HG03025 (cell line): Measurements from ENCODE around the gene LLPH.
"Not testable (repeated sequence)": the region's sequence is repeated elsewhere in the genome, so short reads cannot be mapped to it uniquely, and the experiment has no call there.

Source experiments
- ATAC-seq: cut with Tn5 transposase; IDR thresholded peaks from one replicate; pipeline ENCODE4 v1.9.1; 2021; ENCODE audit warnings: mild to moderate bottlenecking, moderate library complexity; ENCODE audit not compliant: unreplicated experiment, low FRiP score

The LLPH gene

DNA sequence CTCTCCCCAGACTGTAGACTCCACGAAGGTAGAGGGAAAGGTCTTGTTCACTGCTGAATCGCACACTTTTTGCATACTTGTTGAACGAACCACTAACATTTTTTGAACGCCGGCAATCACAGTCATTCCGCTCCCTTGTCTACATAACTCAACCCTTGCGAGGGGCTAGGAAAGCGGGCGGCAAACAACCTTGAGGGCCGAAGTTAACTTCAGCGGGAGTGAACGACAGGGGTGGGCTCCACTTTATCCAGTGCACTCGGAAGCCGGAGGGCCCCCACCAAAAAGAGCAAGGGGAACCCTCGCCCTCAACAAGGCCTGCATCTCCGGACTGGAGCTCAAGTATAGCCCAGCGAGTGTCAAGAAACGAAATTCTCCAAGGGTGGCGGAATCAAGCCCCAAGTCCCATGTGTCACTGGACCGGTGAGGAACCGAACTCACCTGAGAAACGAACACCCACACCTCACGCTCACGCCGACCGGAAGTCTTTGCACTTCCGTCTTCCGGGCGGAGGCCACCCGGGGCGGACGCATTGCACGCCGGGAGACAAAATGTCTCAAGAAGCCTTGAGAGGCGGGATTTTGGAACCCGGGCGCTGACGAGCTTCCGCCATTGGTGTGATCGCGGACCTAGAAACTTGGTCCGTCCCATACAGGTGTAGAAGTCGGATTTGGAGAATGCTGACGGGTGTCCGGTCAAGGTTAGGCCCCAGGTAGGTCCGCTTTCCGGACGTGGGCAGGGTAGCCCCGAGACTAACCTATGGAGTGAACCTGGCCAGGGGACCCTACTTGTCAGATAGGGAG is at the start of gene LLPH:
Gene LLPH, minus strand, starts transcription at position 484 of the 800 bp plus-strand sequence. CDS start 1,644 bp downstream, outside the sequence.
- peak; percentile 95 for ATAC-seq

DNA sequence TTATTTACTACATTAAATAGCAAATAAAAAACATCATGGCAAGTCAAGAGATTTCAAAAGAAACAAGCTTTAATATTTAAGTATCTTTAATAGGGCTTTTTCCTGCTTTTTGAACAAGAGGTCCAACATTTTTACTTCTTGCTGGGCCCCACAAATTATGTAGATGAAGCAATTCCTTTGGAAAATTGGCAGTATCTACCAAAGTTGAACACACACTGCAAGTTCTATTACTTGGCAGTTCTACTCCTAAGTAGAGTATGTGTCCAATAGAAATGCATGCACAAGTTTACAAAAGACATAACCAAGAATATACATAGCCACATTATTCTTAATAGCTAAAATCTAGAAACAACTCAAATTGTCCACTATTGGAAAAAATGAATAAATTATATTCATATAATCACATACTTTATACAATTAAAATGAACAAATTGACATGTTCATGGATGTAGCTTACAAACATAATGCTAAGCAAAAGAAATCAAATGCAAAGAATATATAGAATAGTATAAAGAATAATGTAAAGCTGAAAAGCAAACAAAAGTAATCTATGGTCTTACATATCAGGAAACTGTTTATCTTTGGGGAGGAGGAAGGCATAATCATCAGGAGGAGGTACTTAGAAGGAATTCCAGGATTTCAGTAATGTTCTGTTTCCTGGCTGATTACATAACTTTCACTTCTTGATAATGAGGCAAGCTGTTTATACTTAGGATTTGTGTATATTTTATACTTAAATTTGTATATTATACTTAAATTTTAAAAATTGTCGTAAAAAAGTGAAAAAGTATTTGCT is 45.8 kb upstream of the LLPH start:
- ATAC-seq: no peak

DNA sequence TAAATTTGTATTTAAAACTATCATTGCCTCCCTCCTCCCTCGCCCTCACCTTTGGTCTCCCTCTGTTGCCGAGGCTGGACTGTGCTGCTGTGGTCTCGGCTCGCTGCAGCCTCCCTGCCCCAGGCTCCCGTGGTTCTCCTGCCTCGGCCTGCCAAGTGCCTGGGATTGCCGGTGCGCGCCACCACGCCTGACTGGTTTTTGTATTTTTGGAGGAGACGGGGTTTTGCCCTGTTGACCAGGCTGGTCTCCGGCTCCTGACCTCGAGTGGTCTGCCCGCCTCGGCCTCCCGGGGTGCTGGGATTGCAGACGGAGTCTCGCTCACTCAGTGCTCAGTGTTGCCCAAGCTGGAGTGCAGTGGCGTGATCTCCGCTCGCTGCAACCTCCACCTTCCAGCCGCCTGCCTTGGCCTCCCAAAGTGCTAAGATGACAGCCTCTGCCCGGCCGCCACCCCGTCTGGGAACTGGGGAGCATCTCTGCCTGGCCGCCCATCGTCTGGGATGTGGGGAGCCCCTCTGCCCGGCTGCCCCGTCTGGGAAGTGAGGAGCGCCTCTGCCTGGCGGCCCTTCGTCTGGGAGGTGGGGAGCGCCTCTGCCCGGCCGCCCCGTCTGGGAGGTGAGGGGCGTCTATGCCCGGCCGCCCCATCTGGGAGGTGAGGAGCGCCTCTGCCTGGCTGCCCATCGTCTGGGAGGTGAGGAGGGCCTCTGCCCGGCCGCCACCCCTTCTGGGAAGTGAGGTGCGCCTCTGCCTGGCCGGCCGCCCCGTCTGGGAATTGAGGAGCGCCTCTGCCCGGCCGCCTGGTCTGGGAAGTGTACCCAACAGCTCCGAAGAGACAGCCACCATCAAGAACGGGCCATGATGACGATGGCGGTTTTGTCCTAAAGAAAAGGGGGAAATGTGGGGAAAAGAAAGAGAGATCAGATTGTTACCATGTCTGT is 44.1 kb upstream of the LLPH start:
- ATAC-seq: not testable (repeated sequence)

DNA sequence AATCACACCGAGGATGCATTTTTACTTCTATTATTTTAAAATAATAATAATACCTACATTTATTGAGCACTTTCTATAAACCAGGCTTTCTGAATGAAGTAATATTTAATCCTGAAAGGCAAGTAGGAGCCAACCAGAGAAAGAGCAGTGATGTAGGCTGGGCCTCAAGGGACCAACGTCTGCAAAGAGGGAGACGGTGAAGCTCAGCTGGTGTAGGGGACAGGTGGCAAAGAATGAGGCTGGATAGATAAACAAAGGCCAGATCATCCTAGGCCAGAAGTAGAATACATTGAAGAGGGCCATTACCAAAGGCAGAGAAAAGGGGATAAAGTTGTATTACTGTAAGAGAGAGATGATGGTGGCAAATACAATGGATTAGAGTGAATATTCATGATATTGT is 40.1 kb upstream of the LLPH start:
- ATAC-seq: no peak

DNA sequence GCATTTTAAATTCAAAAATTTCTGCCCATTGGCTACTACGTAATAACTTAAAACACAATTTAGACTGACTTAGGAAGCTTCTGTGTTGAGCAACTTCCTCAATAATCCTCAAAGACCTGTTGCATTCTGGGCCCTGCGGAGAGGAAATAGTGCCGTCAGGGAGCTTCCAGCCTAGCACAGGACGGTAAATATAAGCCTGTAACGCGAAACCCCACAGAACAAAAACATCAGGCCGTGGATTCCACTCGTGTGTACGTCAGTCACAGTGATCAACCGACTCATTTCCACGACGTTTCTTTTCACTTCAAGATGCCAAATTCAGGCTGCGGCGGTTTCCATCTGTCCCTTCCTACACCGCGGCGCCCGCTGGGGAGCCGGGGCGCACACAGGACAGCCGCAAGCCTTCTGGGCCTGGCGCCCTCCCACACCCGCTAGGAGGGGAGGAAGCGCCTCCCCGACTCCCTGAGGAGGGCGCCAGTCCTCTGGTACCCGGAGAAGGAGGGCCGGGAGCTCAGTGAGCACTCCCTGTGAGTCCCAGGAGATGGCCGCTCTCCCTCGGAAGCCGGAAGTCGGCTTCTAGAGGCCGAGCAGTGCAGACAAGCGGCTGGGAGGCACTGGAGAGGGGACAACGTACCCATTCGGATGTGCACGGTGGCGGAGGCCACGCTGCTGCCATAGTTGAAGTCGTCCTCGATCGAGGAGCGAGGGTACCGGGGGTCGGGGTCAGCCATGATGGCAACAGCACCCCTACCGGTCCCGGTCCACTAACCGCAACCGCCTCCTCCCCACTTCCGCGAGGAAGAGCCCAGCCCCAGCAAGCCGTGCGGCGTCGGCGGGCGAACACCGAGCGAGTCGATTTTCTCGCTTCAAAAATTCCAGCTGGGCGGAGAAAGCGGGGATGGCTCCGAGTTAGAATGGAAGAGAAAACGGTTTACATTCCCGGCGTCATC is 38.9 kb upstream of the LLPH start, which contains the start of gene TMBIM4:
Gene TMBIM4, minus strand, starts transcription at position 776 of the 950 bp plus-strand sequence. Its CDS starts 45 bp downstream, at position 731.
- ATAC-seq: peak; percentile 94

DNA sequence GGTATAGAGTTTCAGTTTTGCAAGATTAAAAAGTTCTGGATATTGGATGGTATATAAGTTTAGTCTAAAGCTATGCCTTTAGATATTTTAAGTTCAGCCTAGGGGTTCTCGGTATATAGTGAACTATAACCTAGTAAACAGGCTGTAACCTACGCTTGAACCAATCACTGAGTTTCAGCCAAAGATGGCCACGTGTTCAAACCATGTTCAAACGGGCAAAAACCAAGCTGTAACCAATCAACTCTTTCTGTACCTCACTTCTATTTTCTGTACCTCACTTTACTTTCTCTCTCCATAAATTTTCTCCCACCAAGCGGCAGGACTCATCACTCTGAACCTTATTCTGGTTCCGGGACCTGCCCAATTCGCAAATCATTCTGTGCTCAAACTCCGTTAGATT is 37.9 kb upstream of the LLPH start:
- ATAC-seq: no peak

DNA sequence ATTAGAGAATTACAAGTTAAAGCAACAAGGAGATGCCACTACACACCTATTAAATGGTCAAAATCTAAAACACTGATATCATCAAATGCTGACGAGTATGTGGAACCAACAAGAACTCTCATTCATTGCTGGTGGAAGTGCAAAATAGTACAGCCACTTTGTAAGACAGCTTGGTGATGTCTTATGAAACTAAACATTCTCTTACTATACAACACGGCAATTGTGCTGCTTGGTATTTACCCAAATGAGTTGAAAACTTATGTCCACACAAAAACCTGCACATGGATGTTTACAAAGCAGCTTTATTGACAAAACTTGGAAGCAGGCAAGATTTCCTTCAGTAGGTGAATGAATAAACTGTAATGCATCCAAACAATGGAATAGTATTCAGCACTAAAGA is 36.0 kb upstream of the LLPH start:
- ATAC-seq: no peak

DNA sequence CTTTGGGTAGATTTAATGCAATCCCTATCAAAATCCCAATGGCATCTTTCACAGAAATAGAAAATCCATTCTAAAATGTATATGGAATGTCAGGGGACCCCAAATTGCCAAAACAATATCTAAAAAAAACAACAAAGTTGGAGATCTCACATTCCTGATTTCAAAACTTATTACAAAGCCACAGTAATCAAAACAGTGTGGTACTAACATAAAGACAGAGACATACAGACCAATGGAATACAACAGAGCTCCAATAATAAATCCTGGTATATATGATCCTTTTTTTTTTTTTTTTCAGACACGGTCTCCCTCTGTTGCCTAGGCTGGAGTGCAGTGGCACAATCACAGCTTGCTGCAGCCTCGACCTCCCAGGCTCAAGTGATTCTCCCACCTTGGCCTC is 34.6 kb upstream of the LLPH start:
- ATAC-seq: no peak

DNA sequence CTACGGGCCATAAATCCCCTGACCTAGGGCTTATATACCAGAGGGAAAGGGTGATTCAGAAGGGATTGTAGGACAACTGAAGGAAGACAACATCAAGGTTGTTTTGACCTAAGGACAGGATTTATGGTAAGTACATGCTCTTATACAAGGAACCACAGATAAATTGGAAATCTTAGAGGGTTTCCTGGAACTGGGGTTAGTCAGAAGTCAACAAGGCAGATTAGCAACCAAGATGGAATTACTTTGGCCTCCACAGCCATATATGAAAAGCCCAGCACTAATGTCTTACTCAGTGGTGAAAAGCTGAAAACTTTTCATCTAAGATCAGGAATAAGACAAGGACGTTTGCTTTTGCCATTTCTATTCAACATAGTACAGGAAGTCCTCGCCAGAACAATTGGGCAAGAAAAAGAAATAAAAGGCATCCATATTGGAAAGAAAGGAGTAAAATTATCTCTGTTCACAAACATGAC is 33.8 kb upstream of the LLPH start:
- no peak for ATAC-seq

DNA sequence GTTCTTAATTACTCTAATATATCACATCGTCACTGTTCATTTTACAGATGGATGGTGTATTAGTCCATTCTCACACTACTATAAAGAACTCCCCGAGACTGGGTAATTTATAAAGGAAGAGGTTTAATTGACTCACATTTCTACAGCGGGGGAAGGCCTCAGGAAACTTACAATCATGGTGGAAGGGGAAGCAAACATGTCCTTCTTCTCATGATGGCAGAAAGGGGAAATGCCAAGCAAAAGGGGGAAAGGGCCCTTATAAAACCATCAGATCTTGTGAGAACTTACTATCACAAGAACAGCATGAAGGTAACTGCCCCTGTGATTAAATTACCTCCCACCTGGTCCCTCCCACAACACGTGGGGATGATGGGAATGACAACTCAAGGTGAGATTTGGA is 32.7 kb upstream of the LLPH start:
- no peak for ATAC-seq

DNA sequence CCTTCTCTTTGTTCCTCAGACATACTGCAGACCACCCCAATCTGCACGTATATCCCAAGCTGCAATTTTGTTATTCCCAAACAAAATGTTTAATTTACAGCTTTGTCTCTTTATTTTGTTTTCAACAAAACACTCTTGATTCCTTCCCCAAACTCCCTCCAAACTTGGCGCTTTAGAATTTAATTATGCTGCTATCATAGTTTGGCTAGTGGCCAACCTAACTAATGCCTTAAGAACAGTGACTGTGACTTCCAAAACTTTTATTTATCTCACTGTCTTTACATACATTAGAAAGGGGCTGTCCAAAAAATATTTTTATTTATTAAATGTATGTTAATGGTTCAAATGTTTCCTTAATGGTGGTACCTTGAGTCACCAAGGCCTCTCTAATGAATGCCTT is 32.2 kb upstream of the LLPH start:
- no peak for ATAC-seq

DNA sequence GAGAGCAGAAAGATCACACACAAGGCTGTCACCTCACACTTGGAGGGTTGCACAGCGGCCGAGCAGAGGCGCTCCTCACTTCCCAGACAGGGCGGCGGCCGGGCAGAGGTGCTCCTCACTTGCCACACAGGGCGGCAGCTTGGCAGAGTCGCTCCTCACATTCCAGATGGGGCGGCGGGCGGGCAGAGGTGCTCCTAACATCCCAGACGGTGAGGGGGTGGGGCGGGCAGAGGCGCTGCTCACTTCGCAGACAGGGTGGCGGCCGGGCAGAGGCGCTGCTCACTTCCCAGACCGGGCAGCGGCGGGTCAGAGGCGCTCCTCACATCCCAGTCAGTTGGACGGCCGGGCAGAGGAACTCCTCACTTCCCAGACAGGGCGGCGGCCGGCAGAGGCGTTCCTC is 30.2 kb upstream of the LLPH start:
- ATAC-seq: no peak

DNA sequence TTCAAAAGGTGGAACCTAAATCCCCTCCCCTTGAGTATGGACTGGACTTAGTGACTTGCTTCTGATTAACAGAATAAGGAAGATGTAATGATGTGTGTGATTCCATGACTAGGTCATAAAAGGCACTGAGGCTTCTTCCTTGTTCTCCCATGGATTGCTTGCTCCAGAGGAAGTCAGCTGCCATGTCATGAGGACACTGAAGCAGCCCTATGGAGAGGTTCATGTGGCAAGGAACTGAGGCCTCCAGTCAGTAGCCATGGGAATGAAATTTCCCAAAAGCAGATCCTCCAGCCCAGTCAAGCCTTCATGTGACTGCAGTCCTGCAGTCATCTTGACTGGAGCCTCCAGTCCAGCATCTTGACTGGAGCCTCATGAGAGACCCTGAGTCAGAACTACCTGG is 28.6 kb upstream of the LLPH start:
- no peak for ATAC-seq

DNA sequence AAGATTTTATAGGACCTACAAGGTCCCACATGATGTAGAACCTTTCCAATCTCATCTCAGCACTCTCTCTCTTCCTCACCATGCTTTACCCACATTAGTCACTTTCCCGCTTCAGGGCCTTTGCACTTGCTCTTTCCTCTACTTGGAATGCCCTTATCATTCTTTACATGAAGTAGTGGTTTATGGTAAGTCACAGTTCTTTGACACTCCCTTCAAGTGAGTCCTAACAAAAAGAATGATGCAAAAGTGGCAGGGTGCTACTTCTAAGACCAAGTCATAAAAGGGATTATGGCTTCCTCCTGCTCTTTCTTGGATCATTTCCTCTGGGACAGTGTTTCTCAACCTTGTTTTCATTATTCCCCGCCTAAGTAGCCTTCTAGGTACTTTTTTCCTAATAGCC is 26.1 kb upstream of the LLPH start:
- no peak for ATAC-seq

DNA sequence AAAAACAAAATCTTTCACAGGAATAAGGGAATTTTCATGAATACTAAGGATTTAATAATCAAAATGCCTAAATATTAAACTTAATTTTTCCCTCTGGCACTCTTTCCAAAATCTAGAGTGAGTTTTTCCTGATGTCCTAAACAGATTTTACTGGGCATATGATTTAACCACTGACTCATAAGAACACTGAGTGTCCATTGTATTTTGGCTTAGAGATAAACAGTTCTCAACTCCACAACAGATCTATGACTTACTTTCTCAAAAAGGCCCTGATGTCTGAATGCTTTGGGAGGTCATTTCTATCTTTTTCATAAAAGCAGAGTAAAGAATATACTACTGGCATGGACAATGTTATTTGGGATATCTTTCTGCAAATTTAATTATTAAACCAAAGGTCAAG is 24.2 kb upstream of the LLPH start:
- no peak for ATAC-seq

DNA sequence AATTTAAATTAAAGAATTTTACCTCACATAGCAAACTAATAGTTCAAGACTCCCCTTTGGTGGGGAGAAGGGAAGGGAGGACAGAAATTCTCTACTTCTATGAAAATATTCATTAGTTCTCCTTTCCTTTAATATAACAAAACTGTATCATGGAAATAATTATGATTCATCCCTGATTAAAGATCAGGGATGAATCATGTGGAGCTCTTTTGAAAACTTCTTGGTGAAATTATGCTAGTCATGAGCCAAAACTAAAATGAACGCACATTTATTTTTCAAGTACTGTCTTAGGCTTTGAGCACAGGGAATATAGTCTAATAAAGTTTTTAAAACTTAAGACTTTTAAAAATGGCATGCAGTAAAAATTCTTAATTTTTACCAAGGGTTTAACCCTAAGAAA is 22.2 kb upstream of the LLPH start:
- no peak for ATAC-seq

DNA sequence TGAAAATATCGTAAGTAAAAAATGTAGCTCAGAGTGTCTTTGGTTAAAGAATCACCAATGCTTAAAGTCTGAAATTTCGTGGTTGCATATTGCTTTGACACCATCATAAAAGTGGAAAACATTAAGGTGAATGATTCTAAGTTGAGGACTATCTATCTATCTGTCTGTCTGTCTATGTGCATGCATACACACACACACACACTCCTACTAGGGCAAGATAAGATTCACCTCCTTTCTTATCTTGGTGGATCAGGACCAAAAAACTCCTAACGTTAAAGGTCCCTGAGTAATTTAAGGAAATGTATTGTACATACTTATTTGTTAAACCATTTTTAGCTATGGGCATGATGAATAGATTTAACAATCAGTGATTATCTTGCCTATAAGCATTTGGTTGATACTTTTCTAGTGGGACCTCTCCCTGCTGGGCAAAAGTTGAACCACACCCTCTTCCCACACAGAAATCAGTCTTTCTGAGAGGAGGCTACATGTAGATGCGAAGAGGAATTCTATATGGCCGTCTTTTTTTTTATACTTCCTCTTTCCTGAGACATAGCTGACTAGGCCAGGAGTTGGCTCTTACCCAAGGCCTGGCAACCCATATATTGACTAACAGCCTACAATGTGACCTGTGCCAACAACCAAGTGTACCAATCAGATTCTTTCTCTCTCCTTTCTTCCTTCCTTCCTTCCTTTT is 19.3 kb upstream of the LLPH start:
- ATAC-seq: no peak

DNA sequence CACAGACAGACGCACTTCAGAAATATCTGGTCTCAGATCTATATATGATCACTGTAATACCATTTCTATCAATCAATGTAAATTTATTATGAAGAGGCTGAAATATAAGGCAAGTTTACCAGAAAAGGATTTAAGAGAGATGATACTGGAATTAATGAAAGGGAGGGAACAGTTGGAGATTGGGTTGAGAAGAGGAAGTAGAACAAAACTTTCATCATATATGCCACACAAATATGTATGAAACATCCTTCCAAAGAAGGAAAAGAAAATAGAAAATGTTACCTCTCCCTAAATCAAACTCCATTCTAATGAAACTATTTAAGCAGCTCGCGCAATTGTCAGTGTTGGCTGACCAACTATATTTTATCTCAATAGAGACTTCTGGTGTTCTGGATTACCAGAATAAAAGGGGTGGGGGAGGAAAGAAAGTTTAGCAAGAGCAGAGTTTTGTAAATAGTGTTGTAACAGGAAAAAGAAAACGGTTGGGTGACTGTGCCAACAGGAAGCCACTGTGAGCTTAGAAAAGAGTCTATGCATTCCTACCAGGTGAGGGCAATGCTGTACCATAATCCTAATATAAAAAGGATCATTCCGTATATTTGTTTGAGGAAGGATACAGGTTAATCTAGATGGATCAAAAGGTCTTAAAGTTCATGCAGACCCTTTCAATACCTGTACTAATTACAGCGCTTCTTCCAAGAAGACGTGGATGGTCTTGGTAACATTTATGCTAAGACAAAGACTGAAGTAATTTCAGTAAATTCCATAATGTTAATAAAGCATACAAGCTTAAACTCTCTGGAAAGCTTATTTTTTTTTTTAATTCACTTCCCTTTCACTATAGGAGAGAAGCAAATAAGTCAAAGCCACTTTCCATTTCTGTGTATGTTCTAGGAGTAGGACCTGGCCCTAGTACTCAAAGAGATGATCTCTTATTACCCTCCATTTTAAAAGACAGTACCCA is 14.5 kb upstream of the LLPH start:
- ATAC-seq: no peak
